GM23248 (cell line): ENCODE results near the gene GRAMD1A. TPM values are rescaled to one million over a fixed set of nuclear protein-coding genes. Genes with fewer than 3 reads are reported as not detected.

ENCODE experiments used
- DNase-seq: peaks from one replicate; pipeline ENCODE4 v3.0.0-alpha.2; 2015
- H2AFZ ChIP-seq: fragments of 200-600 bp; sonication (generic); 2 replicates; pipeline ENCODE4 v1.6.1; 2016; ENCODE audit warnings: antibody characterized with exemption
- H3F3A ChIP-seq: fragments of 200-600 bp; sonication (generic); 2 replicates; pipeline ENCODE4 v1.6.1; 2016; ENCODE audit warnings: mild to moderate bottlenecking, antibody characterized with exemption, mixed run types; ENCODE audit not compliant: insufficient read depth
- H3K27ac ChIP-seq: fragments of 200-600 bp; sonication (generic); 2 replicates; pipeline ENCODE4 v1.5.1; 2016; ENCODE audit warnings: mild to moderate bottlenecking
- H3K27me3 ChIP-seq: fragments of 200-600 bp; sonication (generic); replicated peaks from 2 replicates; pipeline ENCODE4 v1.6.1; 2016; ENCODE audit warnings: mild to moderate bottlenecking; ENCODE audit not compliant: insufficient read depth
- H3K36me3 ChIP-seq: fragments of 200-600 bp; sonication (generic); 2 replicates; pipeline ENCODE4 v1.6.1; 2016; ENCODE audit warnings: low read depth, mild to moderate bottlenecking
- H3K4me1 ChIP-seq: fragments of 200-600 bp; sonication (generic); 2 replicates; pipeline ENCODE4 v1.6.1; 2016; ENCODE audit warnings: mild to moderate bottlenecking; ENCODE audit not compliant: insufficient read depth
- H3K4me2 ChIP-seq: fragments of 200-600 bp; sonication (generic); one replicate; pipeline ENCODE4 v1.6.1; 2016; ENCODE audit warnings: mild to moderate bottlenecking; ENCODE audit not compliant: unreplicated experiment
- H3K4me3 ChIP-seq: fragments of 200-600 bp; sonication (generic); 2 replicates; pipeline ENCODE4 v1.5.1; 2016; ENCODE audit warnings: mild to moderate bottlenecking
- H3K79me2 ChIP-seq: fragments of 200-600 bp; sonication (generic); 2 replicates; pipeline ENCODE4 v1.6.1; 2016; ENCODE audit warnings: mild to moderate bottlenecking; ENCODE audit not compliant: insufficient read depth
- H3K9ac ChIP-seq: fragments of 200-600 bp; sonication (generic); 2 replicates; pipeline ENCODE4 v1.6.1; 2016; ENCODE audit warnings: mild to moderate bottlenecking
- H3K9me2 ChIP-seq: fragments of 200-600 bp; sonication (generic); 2 replicates; pipeline ENCODE4 v1.6.1; 2016; ENCODE audit warnings: mixed run types, mild to moderate bottlenecking, moderate library complexity; ENCODE audit not compliant: insufficient read depth
- H3K9me3 ChIP-seq: fragments of 200-600 bp; sonication (generic); one replicate; pipeline ENCODE4 v1.6.1; 2017; ENCODE audit warnings: low read depth
- H4K20me1 ChIP-seq: fragments of 200-600 bp; sonication (generic); 2 replicates; pipeline ENCODE4 v1.6.0; 2016; ENCODE audit not compliant: insufficient read depth
- EZH2 ChIP-seq: fragments of 200-600 bp; sonication (generic); IDR thresholded peaks from 2 replicates; pipeline ENCODE4 v1.6.1; 2018; ENCODE audit warnings: antibody characterized with exemption, mild to moderate bottlenecking; ENCODE audit not compliant: insufficient read depth, poor library complexity, severe bottlenecking
- EZH2phosphoT487 ChIP-seq: fragments of 200-600 bp; sonication (generic); IDR thresholded peaks from 2 replicates; pipeline ENCODE4 v1.6.1; 2018; ENCODE audit warnings: antibody characterized with exemption, moderate library complexity, mild to moderate bottlenecking, low read depth; ENCODE audit not compliant: insufficient read depth
- WGBS, 2 experiments: methylation state at CpG; one replicate each; pipeline ENCODE4 v1.1.6; 2015 to 2017; ENCODE audit warnings: low lambda C conversion rate in 2 of 2, low coverage in 1 of 2; ENCODE audit errors: missing lambda C conversion rate in 2 of 2; 5-methylcytosine and 5-hydroxymethylcytosine counted together
- in situ Hi-C: fragments of 300-500 bp; cut with MboI; formaldehyde crosslinking; loops from 2 replicates; pipeline ENCODE4 v1.15.0; 2020
- polyA plus RNA-seq: library from polyadenylated mRNA; unstranded; fragments of >200 nt; fragmentation: Nextera tagmentation; extraction: Ambion mirVana; gene quantifications from 2 replicates; pipeline ENCODE4 v1.2.1, GENCODE V29; 2016
- total RNA-seq: library from RNA; depleted of rRNA; stranded (reverse); fragments of >200 nt; shearing (Covaris generic); gene quantifications from 2 replicates; pipeline ENCODE4 v1.2.3, GENCODE V29; 2014

The GRAMD1A gene
- total and polyA plus RNA-seq, 2 experiments from 2014 or later: 17.3 to 33.8 TPM

- Histone ChIP-seq H3K9me3 (no peaks in the 10 kb centered on the region), H3F3A (no peaks in the 10 kb centered on the region), H3K4me1 (no peaks in the 10 kb centered on the region), H3K9me2 (no peaks in the 10 kb centered on the region), H3K9ac (no peak overlapping the region), H4K20me1 (no peaks in the 10 kb centered on the region), H3K79me2 (no peaks in the 10 kb centered on the region), H3K27ac (no peak overlapping the region), H3K36me3 (no peaks in the 10 kb centered on the region), H3K27me3 (no peaks in the 10 kb centered on the region), H2AFZ (no peak overlapping the region), H3K4me2 (no peak overlapping the region), H3K4me3 (no peak overlapping the region)
- TF ChIP-seq EZH2: no peak
- no peak for TF ChIP-seq EZH2phosphoT487
- in situ Hi-C loops: no loop called here
- no peak for DNase-seq
- 43 to 53% methylated on average over 5 of the region's 5 CpGs for WGBS, 2 experiments
These were observed 25.1 kb upstream of the GRAMD1A start for GRCh38 chr19:34975056-34975455.

- in situ Hi-C loops: no loop called here
- no peaks in the 10 kb centered on the region for H4K20me1 ChIP-seq
These were observed 23.5 kb upstream of the GRAMD1A start for GRCh38 chr19:34976611-34977010.

DNA sequence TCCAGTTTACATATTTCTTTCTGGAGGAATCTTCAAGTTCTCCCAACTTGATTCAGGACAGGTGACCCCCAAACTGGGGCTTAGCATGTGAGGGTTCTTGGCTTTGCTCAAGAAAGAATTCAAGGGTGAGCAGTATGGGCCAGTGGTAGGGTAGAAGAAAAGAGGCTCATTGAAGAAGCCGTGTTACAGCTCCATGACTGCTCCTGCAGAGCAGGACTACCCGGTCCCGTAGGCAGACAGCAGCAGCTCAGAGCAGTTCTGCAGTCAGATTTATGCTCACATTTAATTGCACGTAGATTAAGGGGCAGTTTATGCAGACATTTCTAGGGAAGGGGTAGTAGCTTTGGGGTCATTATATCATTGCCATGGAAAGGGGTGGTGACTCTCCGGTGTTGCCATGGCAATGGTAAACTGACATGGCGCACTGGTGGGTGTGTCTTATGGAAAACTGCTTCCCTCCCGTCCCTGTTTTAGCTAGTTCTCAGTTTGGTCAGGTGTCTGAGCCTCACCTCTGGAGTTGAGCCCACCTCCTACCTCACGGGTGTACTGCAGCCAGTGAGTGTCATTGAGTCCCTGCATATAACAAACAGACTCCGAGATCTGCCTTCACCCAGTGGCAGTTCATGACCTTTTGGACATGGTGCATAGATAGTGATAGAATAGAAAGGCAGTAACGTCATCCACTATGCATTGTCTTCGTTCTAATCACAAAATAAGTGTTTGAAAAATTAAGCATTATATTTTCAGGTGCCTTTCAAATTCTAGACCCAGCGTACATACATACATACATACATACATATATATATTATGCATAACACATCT, 20.1 kb upstream of the GRAMD1A start:
- 0 out of 2 replicates have a peak, but pooled peaks cover 12% of the 10 kb centered on the region for H3K27me3 ChIP-seq
- no peak for DNase-seq
- no peaks in the 10 kb centered on the region for H3K9me3 ChIP-seq
- H3K79me2 ChIP-seq: no peaks in the 10 kb centered on the region
- no peak overlapping the region for H3K27ac ChIP-seq
- H2AFZ ChIP-seq: no peak overlapping the region
- no peak overlapping the region for H3K9ac ChIP-seq
- 34 to 39% methylated on average over 12 of the region's 12 CpGs for WGBS, 2 experiments
- TF ChIP-seq EZH2phosphoT487 (no peak), EZH2 (no peak)
- H3K9me2 ChIP-seq: no peaks in the 10 kb centered on the region
- in situ Hi-C loops: no loop called here
- no peaks in the 10 kb centered on the region for H3F3A ChIP-seq
- H4K20me1 ChIP-seq: no peaks in the 10 kb centered on the region
- H3K36me3 ChIP-seq: no peaks in the 10 kb centered on the region
- H3K4me2 ChIP-seq: no peak overlapping the region
- H3K4me3 ChIP-seq: no peak overlapping the region
- no peaks in the 10 kb centered on the region for H3K4me1 ChIP-seq

More at GRCh38 chr19:34976611-34977010, 23.5 kb upstream of the GRAMD1A start:
- Histone ChIP-seq H3K4me3 (no peak overlapping the region), H3K4me2 (no peak overlapping the region), H3K36me3 (no peaks in the 10 kb centered on the region), H2AFZ (no peak overlapping the region), H3K9me3 (no peaks in the 10 kb centered on the region), H3K9ac (no peak overlapping the region), H3K27ac (no peak overlapping the region), H3K9me2 (no peaks in the 10 kb centered on the region), H3K79me2 (no peaks in the 10 kb centered on the region), H3K27me3 (0 out of 2 replicates have a peak, but pooled peaks cover 9% of the 10 kb centered on the region), H3F3A (no peaks in the 10 kb centered on the region), H3K4me1 (no peaks in the 10 kb centered on the region)
- WGBS, 2 experiments: 41 to 42% methylated on average over 3 of the region's 3 CpGs
- TF ChIP-seq EZH2phosphoT487 (no peak), EZH2 (no peak)
- no peak for DNase-seq

GRCh38 chr19:34982275-34982674, 17.8 kb upstream of the GRAMD1A start:
- H3K9me2 ChIP-seq: no peaks in the 10 kb centered on the region
- H3K4me3 ChIP-seq: no peak overlapping the region
- H3K27ac ChIP-seq: no peak overlapping the region
- in situ Hi-C loops: no loop called here
- H3F3A ChIP-seq: no peaks in the 10 kb centered on the region
- no peak for TF ChIP-seq EZH2phosphoT487
- no peak for TF ChIP-seq EZH2
- no peaks in the 10 kb centered on the region for H3K9me3 ChIP-seq
- no peaks in the 10 kb centered on the region for H3K79me2 ChIP-seq
- no peak overlapping the region for H3K9ac ChIP-seq
- DNase-seq: no peak
- H3K27me3 ChIP-seq: 0 out of 2 replicates have a peak, but pooled peaks cover 12% of the 10 kb centered on the region
- H3K4me1 ChIP-seq: no peaks in the 10 kb centered on the region
- H2AFZ ChIP-seq: no peak overlapping the region
- no peaks in the 10 kb centered on the region for H3K36me3 ChIP-seq
- 46 to 47% methylated on average over 5 of the region's 5 CpGs for WGBS, 2 experiments
- no peaks in the 10 kb centered on the region for H4K20me1 ChIP-seq
- H3K4me2 ChIP-seq: no peak overlapping the region
